ENCODE results near the gene BTBD17.

The BTBD17 gene

GRCh38 chr17:74356646-74357465, 4.8 kb downstream of the BTBD17 start:
- no peak for DNase-seq

GRCh38 chr17:74355065-74355464, 6.6 kb downstream of the BTBD17 start:
- DNase-seq = no peak

DNA sequence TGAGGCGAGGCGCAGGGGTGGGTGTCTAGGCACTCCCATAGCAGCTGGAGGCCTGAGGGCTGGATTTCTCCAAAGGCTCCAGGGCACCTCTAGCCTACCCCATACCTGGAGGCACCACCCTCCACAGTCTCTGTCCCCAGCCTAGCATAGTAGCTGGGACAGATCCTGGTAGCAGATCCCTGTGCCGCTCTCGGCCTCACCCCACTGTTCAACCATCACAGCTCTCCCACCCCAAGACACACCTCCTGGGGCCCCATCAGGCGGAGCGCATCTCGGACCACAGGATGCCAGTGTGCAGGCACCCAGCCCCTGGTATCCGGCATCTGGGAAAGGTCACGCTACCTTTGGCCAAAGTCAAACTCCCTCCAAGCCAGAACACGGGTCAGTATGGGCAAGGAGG, 7.1 kb downstream of the BTBD17 start:
- DNase-seq = no peak

DNA sequence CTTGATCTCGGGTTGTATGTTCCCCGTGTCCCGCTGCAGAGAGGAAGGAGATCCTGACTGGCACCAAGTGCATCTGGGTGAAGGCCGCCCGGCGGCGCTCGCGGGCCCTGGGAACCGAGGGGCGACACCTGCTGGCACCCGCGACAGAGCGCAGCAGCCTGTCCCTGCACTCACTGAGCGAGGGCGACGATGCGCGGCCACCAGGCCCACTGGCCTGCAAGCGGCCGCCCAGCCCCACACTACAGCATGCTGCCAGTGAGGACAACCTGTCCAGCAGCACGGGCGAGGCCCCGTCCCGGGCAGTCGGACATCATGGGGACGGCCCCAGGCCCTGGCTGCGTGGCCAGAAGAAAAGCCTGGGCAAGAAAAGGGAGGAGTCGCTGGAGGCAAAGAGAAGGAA, 7.5 kb downstream of the BTBD17 start:
- DNase-seq = peak; percentile 22

DNA sequence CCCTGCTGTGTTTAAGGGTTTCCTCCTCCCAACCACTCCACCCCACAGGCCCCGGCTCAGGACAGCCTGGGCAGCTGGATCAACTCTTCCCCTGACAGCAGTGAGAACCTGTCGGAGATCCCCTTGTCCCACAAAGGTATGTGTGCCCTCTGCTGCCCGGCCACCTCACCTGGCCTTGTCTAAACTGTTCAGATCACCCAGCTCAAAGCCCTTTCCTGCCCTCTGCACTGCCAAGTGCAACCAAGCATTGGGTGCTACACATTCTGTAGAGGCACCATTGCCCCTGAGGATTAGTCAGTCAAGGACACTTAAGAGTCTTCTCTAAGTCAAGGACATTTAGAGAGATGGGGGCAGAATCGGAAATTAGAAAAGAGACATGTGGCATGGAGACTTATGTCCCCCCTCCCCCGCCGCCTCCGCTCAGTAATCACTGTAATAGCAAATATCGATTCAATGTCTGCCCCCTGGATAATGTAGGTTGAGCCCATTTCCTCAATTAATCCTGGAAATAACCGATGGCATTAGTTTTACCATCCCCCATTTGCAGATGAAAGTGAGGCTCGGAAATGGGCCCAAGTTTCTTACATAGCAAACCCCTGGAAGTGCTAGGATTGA, 8.1 kb downstream of the BTBD17 start:
- DNase-seq = no peak

GRCh38 chr17:74351552-74352210, 10.0 kb downstream of the BTBD17 start:
- no peak for DNase-seq

DNA sequence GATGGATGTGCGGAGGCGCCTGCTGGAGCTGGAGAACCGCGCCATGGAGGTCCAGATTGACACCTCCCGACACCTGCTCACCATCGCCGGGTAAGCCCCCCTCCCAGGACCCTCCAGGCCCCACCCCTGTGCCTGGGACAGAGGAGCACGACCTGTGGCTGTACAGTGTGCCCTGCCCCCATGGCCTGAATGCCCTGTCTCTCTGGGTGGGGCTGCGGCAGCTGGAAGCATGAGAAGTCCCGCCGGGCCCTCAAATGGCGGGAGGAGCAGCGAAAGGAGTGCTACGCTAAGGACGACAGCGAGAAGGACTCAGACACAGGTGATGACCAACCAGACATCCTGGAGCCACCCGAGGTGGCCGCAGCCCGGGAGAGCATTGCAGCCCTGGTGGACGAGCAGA, 11.2 kb downstream of the BTBD17 start:
- DNase-seq = no peak

GRCh38 chr17:74349120-74349519, 12.5 kb downstream of the BTBD17 start:
- DNase-seq = no peak

GRCh38 chr17:74347646-74348045, 14.0 kb downstream of the BTBD17 start:
- no peak for DNase-seq

DNA sequence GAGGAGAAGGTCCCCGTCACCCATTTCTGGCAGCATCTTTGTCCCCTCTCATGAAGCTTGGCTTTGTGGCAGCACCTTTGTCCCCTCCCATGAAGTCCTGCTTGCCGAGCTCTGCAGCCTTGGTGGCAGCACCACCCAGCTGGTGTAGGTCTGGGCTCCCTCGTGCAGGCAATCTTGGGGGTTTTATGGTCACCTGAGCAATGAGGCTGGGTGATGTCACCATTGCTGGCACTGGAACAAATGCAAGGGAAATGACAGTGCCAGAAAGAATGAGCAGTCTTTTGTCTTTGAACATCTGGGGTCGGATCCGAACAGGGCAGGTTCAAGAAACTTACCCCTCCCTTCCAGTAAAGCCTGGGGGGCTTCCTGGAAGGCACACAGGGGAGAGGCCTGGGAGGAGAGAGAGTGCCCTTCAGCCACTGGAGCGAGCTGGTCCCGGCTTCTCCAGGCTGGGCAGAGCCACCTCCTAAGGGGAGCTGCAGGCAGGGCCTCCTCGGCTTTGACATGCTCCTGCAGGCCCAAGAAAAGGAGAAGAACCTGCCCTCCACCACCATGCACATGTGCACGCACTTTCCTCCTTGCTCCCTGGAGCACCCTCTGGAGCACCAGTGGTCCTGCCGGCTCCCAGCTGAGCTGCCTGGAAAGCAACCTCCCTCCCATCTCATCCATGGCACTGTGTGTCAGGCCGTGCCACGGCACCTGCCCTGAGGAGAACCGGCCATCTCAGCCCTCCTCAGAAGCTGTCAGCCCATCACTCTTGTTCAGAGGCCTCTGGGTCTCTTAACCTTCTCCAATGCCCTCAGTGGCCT, 16.0 kb downstream of the BTBD17 start:
- DNase-seq = no peak

- DNase-seq = no peak
Measured at GRCh38 chr17:74344658-74345057, 17.0 kb downstream of the BTBD17 start.

GRCh38 chr17:74343526-74344284, 18.0 kb downstream of the BTBD17 start:
- DNase-seq = no peak

GRCh38 chr17:74343121-74343520, 18.5 kb downstream of the BTBD17 start:
- no peak for DNase-seq

DNA sequence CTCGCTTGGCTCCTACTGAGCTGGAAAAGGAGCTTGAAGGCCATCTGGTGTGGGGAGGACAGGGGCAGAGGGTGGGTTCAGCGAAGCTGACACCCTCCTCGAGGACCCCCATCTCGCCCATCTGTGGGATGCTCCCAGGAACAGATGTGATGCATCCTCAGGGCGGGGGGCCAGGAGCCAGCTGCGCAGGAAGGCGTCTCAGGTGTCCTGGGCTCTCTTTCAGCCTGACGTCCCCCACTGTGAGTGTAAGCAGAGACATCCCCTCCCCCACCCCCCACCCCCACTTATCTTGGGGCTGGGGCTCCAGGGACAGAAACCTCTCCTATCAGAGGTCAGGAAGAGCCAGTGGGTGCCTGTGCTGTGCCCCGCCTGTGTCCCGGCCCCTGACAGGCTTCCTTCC, 19.4 kb downstream of the BTBD17 start:
- DNase-seq = no peak

- no peak for DNase-seq
Measured at GRCh38 chr17:74340470-74341023, 21.1 kb downstream of the BTBD17 start.

DNA sequence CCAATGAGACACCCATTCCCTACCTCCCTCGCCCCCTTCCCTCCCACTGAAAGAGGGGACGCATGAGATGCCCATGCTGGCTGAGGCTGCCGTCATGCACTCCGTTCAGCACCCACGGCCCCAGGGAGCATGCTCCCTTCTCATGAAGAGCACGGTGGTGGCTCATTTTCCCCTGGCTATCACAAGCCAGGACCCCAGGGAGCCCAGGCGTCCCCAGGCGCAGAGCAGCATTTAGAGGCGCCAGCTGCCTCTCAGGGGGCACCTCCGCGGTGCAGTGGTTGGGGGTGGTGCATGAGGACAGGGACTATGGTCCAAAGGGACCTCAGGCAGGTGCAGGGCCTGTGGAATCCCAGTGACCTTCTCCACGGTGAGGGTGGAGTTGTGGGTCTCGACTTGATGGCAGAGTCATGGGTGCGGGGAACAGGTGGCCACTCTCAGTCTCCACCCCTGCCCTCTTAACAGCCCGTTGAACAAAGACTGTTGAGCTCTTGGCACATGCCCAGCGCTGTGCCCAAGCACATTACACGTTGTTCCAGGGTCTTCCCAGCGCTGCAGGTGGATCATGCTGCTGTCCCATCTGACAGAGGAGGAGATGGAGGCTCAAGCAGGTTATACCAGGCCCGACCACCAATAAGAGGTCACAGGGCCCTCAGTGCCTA, 22.0 kb downstream of the BTBD17 start:
- DNase-seq = no peak

- no peak for DNase-seq
Measured at GRCh38 chr17:74337834-74338500, 23.7 kb downstream of the BTBD17 start.

DNA sequence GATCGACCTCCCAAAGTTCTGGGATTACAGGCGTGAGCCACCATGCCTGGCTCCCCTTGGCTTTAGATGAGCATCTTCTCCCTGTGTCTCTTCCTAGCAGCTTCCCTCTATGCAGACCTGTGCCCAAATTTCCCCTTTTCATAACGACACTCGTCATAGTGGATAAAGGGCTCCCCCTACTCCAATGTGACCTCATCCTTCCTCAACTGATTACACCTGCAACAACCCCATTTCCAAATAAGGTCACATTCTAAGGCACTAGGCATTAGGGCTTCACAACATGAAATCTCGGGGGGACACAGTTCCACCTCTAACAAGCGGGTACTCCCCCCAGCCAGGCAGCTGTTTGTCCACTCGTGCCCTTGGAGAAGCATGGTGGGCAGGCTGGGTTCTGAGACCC, 25.4 kb downstream of the BTBD17 start:
- DNase-seq = no peak

GRCh38 chr17:74335529-74336062, 26.1 kb downstream of the BTBD17 start:
- no peak for DNase-seq

DNA sequence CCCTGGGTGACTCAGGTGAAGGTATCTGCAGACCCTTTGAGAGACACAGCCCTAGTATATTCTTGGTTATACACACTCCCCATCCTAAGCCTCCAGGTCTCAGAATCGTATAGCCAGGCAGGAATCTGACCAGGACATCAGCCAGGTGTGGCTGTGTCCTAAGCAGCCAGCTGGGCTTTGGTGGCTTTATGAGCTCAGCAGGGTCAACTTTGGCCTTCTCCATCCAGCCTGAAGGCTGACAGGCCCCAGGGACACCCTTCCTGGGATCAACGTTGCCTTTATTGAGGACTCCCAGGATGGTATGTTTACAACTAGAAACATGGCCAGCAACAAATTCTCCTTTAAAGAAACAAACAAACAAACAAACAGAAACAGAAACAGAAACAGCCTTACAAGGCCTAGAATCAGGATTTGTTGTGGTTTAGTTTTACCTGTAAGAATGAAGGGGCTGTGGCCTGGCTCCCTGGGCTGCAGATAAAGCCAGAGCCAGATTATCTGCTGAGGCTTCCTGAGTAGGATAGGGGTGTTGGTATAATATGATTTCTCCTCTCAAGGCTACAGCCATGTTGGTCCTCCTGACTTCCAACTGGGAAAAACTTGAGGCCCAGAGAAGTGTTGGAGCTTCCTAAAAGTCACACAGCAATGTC, 27.2 kb downstream of the BTBD17 start:
- DNase-seq = no peak
